Epidermal melanocyte (primary cell): Measurements from ENCODE around the gene SEC24C.
"Not testable (repeated sequence)": the region's sequence is repeated elsewhere in the genome, so short reads cannot be mapped to it uniquely, and the experiment has no call there.

Experiments
- DNase-seq: peaks from one replicate; pipeline ENCODE4 v3.0.0; 2011; ENCODE audit warnings: low spot score; ENCODE audit not compliant: insufficient read length

The SEC24C gene

DNA sequence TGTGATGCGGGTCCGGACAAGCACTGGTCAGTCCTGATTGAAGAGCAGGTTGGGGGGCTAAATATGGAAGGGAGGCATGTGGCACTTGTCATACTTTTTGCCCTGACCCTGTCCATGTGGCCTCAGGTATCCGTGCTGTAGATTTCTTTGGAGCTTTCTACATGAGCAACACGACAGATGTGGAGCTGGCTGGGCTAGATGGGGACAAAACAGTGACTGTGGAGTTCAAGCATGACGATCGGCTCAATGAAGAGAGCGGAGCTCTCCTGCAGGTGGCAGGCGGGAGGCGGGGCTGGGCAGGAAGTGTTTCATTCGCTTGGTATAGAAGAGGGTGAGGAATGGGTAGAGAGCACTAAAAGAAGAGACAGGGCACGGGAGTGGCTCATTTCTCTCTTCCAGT, 24.7 kb downstream of the SEC24C start:
- DNase-seq: no peak

DNA sequence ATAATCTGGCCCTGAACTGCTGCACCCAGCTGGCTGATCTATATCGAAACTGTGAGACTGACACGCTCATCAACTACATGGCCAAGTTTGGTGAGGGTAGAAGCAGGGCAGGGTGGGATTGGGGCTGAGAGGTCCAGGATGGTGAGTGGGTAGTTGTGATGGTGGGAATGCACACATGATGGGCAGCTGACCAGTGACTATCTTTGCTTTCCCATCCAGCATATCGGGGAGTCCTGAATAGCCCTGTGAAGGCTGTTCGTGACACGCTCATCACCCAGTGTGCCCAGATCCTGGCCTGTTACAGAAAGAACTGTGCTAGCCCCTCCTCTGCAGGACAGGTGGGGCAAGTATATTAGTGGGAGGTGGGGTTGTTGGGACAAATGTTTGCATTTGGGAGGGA, 25.2 kb downstream of the SEC24C start:
- DNase-seq: no peak

DNA sequence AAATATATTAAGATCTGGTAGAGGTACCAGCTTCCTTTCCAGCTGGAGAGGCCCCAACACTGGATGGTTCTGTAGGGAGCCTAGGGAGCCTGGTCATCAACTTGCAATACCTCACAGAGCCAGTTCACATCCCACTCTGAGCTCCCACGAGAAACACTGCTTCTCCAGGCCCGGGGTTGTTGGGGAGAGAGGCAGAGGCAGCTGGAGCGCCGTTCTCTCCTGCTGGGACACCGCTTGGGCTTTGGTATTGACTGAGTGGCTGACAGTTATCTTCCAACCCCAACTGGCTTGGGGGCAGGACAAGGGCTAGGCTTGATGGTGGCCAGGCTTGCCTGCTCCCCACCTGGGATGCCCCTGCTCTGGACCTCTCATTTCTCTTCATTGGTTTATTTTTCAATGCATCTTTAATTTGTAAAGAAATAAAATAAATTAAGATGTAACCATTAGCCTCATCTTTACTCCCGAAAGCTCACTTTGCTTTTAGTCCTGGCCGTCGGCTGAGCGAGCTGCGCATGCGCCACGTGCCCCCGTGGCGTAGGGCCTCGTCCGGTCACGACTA, 27.6 kb downstream of the SEC24C start:
- peak; percentile 91 for DNase-seq

DNA sequence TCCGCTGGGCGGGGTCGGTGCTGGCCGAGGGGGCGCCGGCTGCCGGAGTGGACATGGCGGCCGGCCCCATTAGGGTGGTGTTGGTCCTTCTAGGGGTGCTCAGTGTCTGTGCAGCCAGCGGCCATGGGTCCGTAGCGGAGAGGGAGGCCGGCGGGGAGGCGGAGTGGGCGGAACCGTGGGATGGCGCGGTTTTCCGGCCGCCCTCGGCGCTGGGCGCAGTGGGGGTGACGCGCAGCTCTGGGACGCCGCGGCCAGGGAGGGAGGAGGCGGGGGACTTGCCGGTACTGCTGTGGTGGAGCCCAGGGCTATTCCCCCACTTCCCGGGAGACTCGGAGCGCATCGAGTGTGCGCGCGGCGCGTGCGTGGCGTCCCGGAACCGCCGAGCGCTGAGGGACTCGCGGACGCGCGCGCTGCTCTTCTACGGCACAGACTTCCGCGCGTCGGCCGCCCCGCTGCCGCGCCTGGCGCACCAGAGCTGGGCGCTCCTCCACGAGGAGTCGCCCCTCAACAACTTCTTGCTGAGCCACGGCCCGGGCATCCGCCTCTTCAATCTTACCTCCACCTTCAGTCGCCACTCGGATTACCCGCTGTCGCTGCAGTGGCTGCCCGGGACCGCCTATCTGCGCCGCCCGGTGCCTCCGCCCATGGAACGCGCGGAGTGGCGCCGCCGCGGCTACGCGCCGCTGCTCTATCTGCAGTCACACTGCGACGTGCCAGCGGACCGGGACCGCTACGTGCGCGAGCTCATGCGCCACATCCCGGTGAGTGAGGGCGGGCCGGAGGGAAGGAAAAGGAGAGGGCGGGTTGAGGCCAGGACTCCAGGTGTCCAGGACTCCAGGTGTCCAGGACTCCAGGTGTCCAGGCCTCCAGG, 28.3 kb downstream of the SEC24C start:
- peak; percentile 58 for DNase-seq

DNA sequence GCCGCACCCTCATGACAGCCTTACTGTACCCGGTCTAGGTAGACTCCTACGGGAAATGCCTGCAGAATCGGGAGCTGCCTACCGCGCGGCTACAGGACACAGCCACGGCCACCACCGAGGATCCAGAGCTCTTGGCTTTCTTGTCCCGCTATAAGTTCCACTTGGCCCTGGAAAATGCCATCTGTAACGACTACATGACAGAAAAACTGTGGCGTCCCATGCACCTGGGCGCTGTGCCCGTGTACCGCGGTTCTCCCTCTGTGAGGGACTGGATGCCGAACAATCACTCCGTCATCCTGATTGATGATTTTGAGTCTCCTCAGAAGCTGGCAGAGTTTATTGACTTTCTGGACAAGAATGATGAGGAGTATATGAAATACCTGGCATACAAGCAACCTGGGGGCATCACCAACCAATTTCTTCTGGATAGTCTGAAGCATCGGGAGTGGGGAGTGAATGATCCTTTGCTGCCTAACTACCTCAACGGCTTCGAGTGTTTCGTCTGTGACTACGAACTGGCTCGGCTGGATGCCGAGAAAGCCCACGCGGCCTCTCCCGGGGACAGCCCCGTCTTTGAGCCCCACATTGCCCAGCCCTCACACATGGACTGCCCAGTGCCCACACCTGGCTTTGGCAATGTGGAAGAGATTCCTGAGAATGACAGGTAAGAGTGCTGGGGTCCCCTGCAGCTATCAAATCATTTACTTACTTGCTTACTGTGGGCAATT, 29.1 kb downstream of the SEC24C start:
- no peak for DNase-seq

DNA sequence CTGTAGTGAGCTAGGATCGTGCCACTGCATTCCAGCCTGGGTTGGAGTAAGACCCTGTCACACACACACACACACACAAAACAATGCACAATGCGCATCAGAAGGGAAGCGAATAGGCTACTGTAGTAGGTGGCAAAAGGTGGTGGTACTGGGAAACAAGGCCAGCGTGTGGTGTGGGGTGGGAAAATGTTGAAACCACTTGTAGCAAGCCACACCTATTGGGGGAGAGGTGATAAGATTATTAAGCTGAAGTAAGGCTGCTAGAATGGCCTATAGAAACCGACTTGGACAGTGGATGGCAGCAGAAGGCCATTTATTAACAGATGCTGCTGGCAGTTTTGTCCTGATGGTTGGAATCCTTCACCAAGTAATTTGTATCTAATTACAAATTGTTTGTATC, 30.5 kb downstream of the SEC24C start:
- DNase-seq: no peak

DNA sequence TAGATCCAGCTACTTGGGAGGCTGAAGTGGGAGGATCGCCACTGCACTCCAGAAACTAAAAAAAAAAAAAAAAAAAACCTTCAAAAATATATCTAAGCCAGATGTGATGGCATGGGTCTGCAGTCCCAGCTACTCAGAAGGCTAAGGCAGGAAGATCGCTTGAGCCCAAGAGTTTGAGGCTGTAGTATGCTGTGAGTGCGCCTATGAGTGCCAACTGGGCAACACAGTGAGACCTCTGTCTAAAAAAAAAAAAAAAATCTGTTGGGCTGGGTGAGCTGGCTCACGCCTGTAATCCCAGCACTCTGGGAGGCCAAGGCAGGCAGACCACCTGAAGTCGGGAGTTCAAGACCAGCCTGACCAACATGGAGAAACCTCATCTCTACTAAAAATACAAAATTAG, 34.8 kb downstream of the SEC24C start:
- DNase-seq: no peak

DNA sequence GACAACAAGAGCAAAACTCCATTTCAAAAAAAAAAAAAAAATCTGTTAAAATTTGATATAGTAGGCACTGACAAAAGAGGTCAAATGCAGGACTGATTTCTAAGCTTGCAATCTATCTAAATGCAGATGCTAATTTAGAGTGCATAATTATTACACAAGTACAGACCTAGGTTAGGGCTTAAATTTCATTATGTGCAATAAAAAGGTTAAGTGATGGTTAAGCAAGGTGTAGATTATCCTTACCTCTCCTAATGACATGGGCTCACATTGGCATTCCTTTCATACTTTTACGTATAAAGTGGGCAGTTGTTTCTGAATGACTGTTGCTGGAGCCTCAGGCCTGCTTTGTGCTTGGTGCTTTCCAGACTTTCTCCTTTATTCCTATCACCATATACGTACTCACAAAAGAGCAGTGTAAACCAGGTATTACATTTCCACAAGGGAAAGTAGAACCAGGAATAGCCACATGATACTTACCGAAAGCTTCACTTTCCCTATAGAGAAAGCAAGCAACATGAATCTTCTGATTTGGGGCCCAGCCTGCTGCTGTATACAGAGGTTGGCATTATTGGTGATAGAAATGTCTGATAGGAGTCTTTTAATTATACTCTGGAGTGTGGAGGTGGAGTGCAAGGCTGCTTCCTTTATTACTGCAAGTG, 35.5 kb downstream of the SEC24C start:
- DNase-seq: no peak

DNA sequence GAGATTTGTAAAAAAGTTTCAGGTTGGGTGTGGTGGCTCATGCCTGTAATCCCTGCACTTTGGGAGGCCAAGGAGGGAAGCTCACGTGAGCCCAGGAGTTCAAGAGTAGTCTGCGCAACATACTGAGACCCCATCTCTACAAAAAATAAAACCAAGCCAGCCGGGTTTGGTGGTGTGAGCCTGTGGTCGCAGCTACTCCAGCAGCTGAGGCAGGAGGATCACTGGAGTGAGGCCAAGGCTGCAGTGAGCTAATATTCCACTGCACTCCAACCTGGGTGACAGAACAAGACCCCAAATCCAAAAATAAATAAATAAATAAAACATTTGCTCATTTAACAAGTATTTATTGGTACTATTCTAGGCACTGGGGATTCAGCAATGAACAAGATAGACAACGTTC, 36.1 kb downstream of the SEC24C start:
- no peak for DNase-seq

DNA sequence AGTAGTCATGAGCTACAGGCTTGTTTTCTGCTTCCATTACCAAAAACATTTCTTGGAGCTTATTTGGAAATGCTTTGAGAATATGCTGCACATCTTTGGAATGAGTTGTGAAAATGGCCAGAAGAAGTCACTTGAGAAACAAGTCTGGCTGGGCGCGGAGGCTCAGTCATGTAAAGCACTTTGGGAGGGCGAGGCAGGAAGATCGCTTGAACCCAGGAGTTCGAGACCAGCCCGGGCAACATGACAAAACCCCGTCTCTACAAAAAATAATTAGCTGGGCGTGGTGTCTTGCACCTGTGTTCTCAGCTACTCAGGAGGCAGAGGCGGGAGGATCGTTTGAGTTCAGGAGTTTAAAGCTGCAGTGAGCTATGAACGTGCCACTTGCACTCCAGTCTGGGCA, 36.8 kb downstream of the SEC24C start:
- no peak for DNase-seq

DNA sequence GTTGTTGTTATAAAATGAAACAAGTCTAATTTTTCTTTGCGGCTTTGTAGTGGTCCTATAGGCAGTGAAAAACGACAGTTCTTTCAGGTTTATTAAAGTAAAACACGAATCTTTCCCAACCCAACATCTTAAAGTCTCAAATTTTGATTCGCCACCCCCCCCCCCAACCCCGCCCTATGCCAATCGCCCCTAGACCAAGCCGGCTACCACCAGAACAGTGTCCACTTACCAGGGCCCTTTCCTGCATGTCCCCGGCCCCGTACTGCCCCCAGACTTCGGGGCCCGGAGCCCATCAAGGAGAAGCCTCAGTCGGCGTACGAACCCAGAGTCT, 37.3 kb downstream of the SEC24C start:
- DNase-seq: no peak

DNA sequence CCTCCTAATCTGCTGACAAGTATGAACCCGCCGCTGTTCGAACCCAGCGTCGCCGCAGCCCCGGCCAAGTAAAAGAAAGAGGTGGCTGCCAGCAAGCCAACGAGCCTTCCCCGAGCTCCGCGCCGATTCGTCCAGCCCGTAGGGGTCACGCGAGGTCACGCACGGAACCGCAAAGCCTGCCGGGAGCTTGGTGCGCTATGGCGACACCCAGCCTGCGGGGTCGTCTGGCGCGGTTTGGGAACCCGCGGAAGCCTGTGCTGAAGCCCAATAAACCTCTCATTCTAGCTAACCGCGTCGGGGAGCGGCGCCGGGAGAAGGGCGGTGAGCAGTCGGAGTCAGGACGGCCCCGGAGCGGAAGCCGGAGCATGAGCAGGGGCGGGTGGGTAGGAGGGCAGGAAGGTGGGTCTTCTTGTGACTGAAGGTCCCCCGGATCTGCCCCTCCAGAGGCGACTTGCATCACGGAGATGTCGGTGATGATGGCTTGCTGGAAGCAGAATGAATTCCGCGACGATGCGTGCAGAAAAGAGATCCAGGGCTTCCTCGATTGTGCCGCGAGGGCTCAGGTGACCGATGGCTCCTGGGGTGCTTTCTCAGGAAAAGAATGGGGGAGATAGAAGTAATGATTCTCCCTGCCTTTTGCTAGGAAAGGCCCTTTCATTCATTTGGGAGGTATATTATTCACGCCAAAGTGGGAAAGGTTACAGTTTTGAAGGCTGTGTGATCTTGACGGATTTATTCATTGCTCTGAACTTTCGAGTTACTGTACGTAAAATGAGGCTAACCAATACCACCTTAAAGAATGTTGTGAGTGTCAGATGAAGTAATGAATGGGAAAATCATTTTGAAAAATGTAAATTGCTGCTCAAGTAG, 37.9 kb downstream of the SEC24C start, which contains the start of gene CHCHD1:
TSS of gene CHCHD1 (plus strand) at position 170 of the 870 bp plus-strand sequence. CDS start at position 198, 28 bp downstream.
- peak; percentile 86 for DNase-seq

DNA sequence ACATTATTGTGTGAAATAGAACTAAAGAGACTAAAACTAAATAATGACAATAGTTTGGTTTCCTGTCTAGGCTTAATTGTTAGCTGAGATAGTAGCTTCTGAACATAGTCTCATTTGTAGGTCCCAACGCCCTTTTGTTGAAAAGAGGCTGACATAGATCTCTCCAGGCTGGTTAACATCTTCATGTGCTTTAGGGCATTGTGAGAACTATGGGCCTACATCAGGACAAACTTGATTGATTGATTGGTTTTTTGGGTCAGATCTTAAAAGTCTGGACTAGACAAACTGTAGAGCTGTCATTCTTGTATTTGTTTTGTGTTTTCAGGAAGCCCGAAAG, 38.5 kb downstream of the SEC24C start:
- no peak for DNase-seq

DNA sequence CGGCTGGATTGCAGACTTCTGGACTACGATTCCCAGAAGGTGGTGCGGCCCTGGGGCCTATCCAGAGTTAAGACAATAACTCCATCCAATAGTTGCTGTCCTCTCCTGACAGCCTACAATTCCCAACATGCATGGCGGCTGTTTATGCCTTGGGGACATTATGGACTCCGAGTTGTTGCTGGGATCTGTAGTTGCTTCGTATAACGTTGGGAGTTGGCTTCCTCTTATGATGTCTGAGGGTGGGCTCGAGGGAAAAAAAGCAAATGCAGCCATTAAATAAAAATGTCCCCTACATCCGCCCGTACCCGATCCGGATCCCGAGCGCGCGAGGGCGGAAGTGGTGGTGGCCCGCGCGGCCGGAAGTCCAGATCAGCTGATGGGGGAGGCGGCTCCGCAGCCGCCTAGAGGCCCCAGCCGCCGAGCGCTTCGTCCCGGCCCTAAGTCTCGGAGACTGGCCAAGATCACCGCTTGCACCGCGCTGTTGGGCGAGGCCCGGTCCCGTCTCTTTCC, 41.1 kb downstream of the SEC24C start, which contains the start of gene ZSWIM8:
TSS of gene ZSWIM8 (plus strand) at position 396 of the 510 bp plus-strand sequence. CDS start 273 bp downstream, outside the sequence.
- peak; percentile 98 for DNase-seq

DNA sequence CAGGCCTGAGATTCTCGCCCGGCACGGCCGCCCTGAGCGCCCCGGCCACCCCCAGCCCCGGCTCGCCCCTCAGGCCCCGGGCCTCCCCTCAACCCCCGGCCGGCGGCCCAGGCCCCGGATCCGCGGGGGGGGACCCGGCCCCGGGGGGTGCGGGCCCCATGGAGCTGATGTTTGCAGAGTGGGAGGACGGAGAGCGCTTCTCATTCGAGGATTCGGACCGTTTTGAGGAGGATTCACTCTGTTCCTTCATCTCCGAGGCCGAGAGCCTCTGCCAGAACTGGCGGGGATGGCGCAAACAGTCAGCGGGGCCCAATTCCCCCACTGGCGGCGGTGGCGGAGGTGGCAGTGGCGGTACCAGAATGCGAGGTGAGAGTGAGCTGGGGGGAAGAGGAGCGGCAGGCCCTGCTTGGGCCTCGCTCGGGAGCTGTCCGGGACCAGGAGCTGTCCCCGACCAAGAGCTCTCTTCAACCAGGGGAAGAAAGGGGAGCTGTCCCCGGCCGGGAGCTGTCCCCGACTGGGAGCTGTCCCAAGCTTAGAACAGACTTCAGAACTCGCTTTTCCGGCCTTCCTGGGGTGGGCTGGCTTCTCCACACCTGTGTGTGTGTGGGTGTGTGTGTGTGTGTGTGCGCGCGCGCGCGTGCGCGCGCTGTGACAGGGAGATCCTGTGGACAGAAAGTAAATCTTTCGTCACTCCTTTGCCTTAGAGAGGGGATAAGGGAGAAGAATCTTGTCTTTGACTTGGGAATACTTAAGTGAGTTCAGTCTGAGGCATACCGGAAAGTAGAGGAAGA, 41.7 kb downstream of the SEC24C start:
- DNase-seq: no peak

DNA sequence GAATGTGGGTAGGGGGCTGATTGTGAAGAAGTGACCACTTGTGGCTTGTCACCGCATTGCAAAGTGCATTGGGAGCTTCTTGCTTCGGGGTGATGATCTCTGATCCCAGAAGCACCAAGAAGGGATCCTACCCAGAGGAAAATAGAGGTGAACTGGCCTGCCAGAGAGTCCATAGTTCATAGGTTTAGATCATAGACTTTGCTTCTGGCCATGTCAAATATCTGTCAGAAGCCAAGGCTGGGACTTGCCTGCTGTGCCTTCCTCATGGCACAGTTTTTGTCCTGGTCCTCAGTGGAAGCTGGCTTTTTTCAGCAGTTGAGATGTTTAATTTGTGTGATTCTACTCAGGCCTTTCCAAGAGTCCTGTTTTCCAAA, 42.3 kb downstream of the SEC24C start:
- no peak for DNase-seq

DNA sequence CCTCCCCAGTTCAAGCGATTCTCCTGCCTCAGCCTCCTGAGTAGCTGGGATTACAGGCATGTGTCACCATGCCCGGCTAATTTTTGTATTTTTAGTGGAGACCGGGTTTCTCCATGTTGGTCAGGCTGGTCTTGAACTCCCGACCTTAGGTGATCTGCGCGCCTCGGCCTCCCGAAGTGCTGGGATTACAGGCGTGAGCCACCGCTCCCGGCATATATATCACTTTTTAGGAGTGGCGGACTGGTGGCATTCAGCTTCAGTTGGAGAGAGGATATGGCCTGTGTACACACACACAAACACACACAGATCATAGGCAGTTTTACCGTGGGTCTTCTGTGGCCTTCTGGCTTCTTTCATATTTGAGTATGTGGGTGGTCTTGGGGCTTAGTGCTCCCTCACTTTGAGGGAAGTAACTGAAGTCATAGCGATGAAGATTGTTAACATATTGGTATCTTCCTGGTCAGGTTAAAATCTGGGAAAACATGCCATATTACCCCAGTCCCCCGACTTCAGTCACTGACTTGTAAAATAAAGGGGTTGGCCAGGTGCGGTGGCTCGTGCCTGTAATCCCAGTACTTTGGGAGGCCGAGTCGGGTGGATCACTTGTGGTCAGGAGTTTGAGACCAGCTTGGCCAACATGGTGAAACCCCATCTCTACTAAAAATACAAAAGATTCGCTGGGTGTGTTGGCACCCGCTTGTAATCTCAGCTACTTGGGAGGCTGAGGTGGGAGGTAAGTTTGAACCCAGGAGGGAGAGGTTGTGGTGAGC, 43.0 kb downstream of the SEC24C start:
- not testable (repeated sequence) for DNase-seq

DNA sequence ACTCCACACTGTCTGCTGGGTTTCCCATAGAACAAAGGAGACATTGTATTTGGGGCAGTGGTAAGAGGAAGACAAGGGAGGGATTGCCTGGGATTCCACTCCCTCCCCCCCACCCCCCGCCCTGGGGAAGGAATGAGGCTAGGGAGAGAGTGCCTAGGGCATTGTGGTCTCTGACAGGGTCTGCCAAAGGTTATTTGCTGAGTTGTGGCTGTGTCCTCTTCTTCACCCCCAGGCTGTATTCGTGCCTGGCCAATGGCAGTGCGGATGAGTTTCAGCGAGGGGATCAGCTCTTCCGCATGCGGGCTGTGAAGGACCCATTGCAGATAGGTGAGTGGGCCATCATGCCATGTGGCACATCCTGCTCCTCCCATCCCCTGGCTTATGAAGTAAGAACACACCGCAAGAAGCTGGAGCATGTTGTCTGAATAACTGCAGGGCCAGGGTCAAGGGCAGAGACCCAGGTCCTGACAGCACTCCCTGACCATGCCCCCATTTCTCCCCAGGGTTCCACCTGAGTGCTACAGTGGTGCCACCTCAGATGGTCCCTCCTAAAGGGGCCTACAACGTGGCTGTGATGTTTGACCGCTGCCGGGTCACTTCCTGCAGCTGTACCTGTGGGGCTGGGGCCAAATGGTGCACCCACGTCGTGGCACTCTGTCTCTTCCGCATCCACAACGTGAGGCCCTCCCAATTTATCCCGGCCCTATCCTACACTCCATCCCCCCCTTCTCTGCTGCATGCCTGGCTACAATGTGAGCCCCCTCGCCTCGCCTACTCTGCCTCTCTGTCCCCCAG, 44.9 kb downstream of the SEC24C start:
- DNase-seq: peak; percentile 81
